Psoas muscle (tissue), 8 donors: ENCODE data around the gene GNGT2. TPM values are rescaled to one million over a fixed set of nuclear protein-coding genes. Genes with fewer than 3 reads are reported as not detected.

Source experiments
- ATAC-seq, 4 donors: fragments of 200-7000 bp; cut with Tn5 transposase; one replicate each; pipeline ENCODE4 v1.9.1; 2020; ENCODE audit warnings: moderate library complexity in 3 of 4, mild to moderate bottlenecking in 2 of 4
- DNase-seq, 2 donors: peaks; one replicate each; pipeline ENCODE4 v3.0.0-alpha.2; 2020
- H3K27ac ChIP-seq: fragments of 200-600 bp; one replicate; pipeline ENCODE4 v1.8.0; 2022
- H3K27me3 ChIP-seq, 3 donors: fragments of 200-600 bp in 1 of 3; one replicate each; pipeline versions ENCODE4 v1.6.1 to v1.8.0; 2013 to 2022; ENCODE audit warnings: low read length in 2 of 3, mild to moderate bottlenecking in 2 of 3, moderate library complexity in 1 of 3; ENCODE audit not compliant: insufficient read depth in 3 of 3
- H3K36me3 ChIP-seq, 2 donors: fragments of 200-600 bp in 1 of 2; one replicate each; pipeline versions ENCODE4 v1.6.1 to v1.8.0; 2013 to 2022; ENCODE audit warnings: low read depth in 1 of 2, mild to moderate bottlenecking in 1 of 2, moderate library complexity in 1 of 2; ENCODE audit not compliant: insufficient read depth in 1 of 2
- H3K4me1 ChIP-seq: fragments of 200-600 bp; one replicate; pipeline ENCODE4 v1.8.0; 2022
- H3K4me3 ChIP-seq: fragments of 200-600 bp; one replicate; pipeline ENCODE4 v1.8.0; 2022; ENCODE audit warnings: mild to moderate bottlenecking
- H3K9me3 ChIP-seq: fragments of 200-600 bp; one replicate; pipeline ENCODE4 v1.8.0; 2022
- WGBS, 3 donors: extraction: QIAGEN DNeasy Blood & Tissue Kit; methylation state at CpG; one replicate each; pipeline versions ENCODE4 v1.1.6 to v1.1.7; 2013; 5-methylcytosine and 5-hydroxymethylcytosine counted together
- intact Hi-C, 2 donors: fragments of 100-400 bp; cut with DNase I; formaldehyde crosslinking; loops; one replicate each; pipeline versions ENCODE4 v1.11.0 to v1.14.2; 2022
- polyA plus RNA-seq, 3 donors: library from polyadenylated mRNA; stranded (reverse); fragments of 200-250 nt; gene quantifications; one replicate each; pipeline ENCODE4 v1.2.3, GENCODE V29; 2013
- total RNA-seq, 4 donors: library from RNA; stranded (reverse); fragmentation: NEBNext Ultra II Directional in 2 of 4; extraction: Animal tissue kit (Norgen Biotek cat#: 25700) in 2 of 4; gene quantifications; one replicate each; pipeline versions ENCODE4 v1.2.1 to v1.2.4, GENCODE V29; 2021 to 2023
- TF ChIP-seq, protein P1 (sequence below): fragments of 200-600 bp; IDR thresholded peaks from one replicate; pipeline ENCODE4 v1.8.0; 2022; ENCODE audit warnings: antibody characterized with exemption
- donor health status: healthy with polysubstance abuse.
- donor health status: DM: no; HTN: no; CAD: no; lungs with moderate emphysema.
- donor health status: Bipolar disorder and iron deficiency.
- donor health status: healthy.
- donor health status: DM: yes; HTN: yes; CAD: no.
- donor health status: DM: no; HTN: no; CAD: no.
- donor health status: DM: no; HTN: no; CAD: no.
- donor health status: DM: yes; HTN: yes; CAD: no.

Gene GNGT2
- total and polyA plus RNA-seq, 7 donors: 0.32 to 2.0 (median 0.57) TPM

DNA sequence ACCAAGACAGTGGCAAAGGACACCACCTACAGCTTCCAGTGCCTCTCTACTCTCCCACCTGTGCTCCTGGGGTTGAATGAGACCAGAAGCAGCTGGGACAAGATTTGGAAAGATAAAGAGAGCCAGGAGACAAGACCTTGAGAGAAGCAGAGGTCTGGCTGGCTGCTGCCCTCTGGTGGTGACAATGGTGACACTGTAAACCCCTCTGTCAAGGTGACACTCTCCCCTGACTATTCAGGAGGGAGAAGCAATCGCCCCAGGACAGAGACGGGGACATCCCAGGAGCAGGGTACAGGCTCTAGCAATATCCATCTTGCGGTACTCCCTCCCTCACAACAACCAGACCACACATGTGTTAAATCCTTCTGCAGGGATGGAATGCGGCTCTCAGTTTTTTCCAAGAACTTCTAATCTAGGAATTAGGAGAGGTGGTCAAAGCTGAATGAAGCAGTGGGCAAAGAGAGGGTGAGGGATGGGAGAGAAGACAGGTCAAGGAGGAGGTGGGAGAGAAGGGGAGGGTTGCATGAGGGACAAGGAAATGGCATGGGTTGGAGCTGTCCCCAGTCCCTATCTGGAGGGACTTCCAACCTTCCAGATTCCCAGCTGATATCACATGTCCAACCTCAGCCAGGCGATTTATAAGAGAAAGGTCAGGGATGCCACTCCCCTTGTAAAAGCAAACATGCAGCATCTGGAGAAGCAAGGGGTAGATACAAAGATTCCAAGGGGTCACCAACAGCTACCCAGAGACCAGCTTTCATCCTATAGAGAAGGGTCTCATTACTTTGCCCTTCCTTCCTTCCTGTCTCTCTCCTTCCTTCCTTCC lies 17.3 kb upstream of the GNGT2 start:
- no peak overlapping the region for H3K4me3 ChIP-seq
- WGBS, 3 donors: 15 to 17% (median 17%) methylated on average over 5 of the region's 5 CpGs

DNA sequence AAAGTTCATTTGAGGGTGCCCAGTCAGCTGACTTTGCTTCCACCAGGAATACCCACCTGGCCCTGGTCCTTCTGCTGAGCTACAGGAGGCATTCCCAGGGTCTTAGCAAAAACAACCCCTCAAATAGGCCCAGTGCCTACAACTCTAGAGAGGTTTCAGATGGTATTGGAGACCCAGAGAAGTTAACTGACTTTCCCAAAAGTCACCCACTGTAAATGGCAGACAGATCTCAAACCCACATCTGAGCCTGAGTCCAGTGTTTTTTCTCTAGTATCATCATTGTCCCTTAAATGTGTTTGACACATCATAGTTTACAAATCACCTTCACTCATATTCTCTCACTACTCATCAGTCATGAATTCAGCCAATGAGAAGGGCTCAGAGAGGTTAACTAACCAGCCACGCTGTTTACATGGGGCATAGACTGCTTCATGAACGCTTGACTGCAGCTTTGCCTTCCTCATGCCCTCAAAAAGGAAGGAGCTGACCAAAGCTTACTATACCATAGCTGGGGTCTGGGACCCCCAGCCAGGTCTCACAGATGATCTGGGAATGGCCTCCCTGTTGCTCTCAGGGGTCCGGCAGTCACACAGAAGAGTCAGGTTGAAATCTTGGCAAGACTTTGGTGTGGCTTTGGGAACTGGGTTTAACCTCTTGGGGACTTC lies 16.5 kb upstream of the GNGT2 start:
- intact Hi-C loops: loop anchor here (1.0 to 5.0 kb wide), 4 partner anchors 35 to 65 kb away; no protein-coding TSS in a partner anchor
- H3K27ac ChIP-seq: no peak overlapping the region
- peaks cover 0 to 30% (median 11%) of the 10 kb centered on the region in 3 donors for H3K27me3 ChIP-seq
- peaks cover 8% of the 10 kb centered on the region for H3K4me1 ChIP-seq
- H3K9me3 ChIP-seq: no peaks in the 10 kb centered on the region
- DNase-seq (no peak), ATAC-seq (no peak)
- H3K36me3 ChIP-seq: no peaks in the 10 kb centered on the region
- TF ChIP-seq, protein P1, sequence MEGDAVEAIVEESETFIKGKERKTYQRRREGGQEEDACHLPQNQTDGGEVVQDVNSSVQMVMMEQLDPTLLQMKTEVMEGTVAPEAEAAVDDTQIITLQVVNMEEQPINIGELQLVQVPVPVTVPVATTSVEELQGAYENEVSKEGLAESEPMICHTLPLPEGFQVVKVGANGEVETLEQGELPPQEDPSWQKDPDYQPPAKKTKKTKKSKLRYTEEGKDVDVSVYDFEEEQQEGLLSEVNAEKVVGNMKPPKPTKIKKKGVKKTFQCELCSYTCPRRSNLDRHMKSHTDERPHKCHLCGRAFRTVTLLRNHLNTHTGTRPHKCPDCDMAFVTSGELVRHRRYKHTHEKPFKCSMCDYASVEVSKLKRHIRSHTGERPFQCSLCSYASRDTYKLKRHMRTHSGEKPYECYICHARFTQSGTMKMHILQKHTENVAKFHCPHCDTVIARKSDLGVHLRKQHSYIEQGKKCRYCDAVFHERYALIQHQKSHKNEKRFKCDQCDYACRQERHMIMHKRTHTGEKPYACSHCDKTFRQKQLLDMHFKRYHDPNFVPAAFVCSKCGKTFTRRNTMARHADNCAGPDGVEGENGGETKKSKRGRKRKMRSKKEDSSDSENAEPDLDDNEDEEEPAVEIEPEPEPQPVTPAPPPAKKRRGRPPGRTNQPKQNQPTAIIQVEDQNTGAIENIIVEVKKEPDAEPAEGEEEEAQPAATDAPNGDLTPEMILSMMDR: no peak
- WGBS, 3 donors: 42 to 79% (median 68%) methylated on average over 3 of the region's 3 CpGs
- H3K4me3 ChIP-seq: no peak overlapping the region

More for the DNA sequence above, 17.3 kb upstream of the GNGT2 start:
- H3K27me3 ChIP-seq: peaks cover 0 to 27% (median 10%) of the 10 kb centered on the region in 3 donors
- peak; percentile 51 to 63 (median 61) for ATAC-seq
- H3K4me1 ChIP-seq: peaks cover 8% of the 10 kb centered on the region
- no peaks in the 10 kb centered on the region for H3K36me3 ChIP-seq
- no peaks in the 10 kb centered on the region for H3K9me3 ChIP-seq
- H3K27ac ChIP-seq: no peak overlapping the region
- peak; percentile 78 to 87 for DNase-seq
- TF ChIP-seq, protein P1: peak; percentile 83
- intact Hi-C loops: loop anchor here (1.0 to 5.0 kb wide), 4 partner anchors 35 to 65 kb away; no protein-coding TSS in a partner anchor

DNA sequence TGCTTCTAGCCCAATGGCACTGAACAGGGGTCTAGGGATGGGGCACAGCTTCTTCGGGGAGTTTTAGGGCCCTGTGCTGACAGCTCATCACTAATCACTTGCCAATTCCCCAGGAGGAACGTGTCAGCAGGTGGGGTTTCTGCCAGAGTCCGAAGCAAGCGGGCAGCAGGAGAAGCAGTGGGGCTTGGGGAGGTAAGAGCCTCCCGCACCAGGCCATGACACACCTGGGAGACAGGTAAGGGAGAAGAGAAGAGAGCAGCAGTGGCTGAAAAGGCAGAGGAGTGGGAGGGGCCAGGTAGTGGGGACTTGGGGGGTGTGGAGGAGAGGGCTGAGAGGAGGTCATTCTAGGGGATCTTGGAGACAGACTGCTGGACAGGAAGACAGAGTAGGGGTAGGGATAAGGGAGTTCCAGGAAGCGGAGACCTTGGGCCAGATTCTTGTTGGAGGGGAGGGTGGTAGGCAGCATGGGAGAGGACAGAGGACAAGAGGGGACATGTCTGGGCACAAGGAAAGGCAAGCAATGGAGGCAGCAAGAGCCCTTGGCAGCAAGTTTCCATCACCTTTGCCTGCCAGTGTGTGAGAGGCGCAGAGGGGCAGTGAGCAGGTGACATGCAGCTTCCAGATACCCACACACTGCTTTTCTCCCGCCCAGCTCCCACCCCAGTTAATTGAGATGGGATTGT lies 15.3 kb upstream of the GNGT2 start:
- 78 to 81% (median 80%) methylated on average over 8 of the region's 8 CpGs for WGBS, 3 donors
- no peak overlapping the region for H3K27ac ChIP-seq
- H3K4me1 ChIP-seq: peaks cover 8% of the 10 kb centered on the region
- TF ChIP-seq, protein P1: no peak
- H3K27me3 ChIP-seq: peaks cover 0 to 36% (median 12%) of the 10 kb centered on the region in 3 donors
- intact Hi-C loops: loop anchor here (2.0 to 5.0 kb wide), 3 partner anchors 33 to 67 kb away; no protein-coding TSS in a partner anchor
- DNase-seq (no peak), ATAC-seq (no peak)
- H3K9me3 ChIP-seq: no peaks in the 10 kb centered on the region
- H3K36me3 ChIP-seq: no peaks in the 10 kb centered on the region
- no peak overlapping the region for H3K4me3 ChIP-seq

DNA sequence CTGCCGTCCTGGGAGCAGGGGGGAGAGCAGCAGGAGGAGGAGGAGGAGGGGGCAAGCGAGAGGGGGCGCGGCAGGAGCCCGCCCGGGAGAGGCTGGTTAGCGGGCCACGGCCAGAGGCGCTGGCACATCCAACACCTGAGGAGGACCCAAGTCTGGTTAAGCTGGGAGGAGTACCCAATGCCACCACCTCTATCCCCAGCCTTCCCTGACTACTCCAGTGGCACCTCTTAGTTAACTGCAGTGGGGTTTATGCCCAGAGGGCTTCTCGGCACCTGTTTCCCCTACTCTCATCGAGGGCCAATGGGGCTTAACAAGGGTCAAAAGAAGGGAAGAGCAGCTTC lies 14.6 kb upstream of the GNGT2 start:
- ATAC-seq (no peak), DNase-seq (no peak)
- no peak overlapping the region for H3K27ac ChIP-seq
- no peaks in the 10 kb centered on the region for H3K36me3 ChIP-seq
- TF ChIP-seq, protein P1: no peak
- intact Hi-C loops: loop anchor here (5.0 kb wide), 2 partner anchors 33 to 67 kb away; no protein-coding TSS in a partner anchor
- peaks cover 0 to 42% (median 12%) of the 10 kb centered on the region in 3 donors for H3K27me3 ChIP-seq
- no peak overlapping the region for H3K4me3 ChIP-seq
- H3K9me3 ChIP-seq: no peaks in the 10 kb centered on the region
- WGBS, 3 donors: 16 to 42% (median 19%) methylated on average over 8 to 11 of the region's 11 CpGs
- peaks cover 8% of the 10 kb centered on the region for H3K4me1 ChIP-seq
